NCI-H510A (cell line): ENCODE results near the gene CAVIN1.
"Not testable (repeated sequence)": the region's sequence is repeated elsewhere in the genome, so short reads cannot be mapped to it uniquely, and the experiment has no call there.

Source experiments
- DNase-seq: peaks from one replicate; lab custom pipeline; 2025; lab: John Stamatoyannopoulos, UW

Gene CAVIN1, protein sequence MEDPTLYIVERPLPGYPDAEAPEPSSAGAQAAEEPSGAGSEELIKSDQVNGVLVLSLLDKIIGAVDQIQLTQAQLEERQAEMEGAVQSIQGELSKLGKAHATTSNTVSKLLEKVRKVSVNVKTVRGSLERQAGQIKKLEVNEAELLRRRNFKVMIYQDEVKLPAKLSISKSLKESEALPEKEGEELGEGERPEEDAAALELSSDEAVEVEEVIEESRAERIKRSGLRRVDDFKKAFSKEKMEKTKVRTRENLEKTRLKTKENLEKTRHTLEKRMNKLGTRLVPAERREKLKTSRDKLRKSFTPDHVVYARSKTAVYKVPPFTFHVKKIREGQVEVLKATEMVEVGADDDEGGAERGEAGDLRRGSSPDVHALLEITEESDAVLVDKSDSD

GRCh38 chr17:42422958-42423712, at the start of gene CAVIN1:
TSS of gene CAVIN1 (minus strand) at chr17:42423256. CDS start at chr17:42423097, 159 bp downstream.
- no peak for DNase-seq

- DNase-seq = no peak
These were observed 44.8 kb upstream of the CAVIN1 start for GRCh38 chr17:42467889-42468288.

GRCh38 chr17:42463976-42464400, 40.9 kb upstream of the CAVIN1 start:
- DNase-seq = no peak

GRCh38 chr17:42460371-42460770, 37.3 kb upstream of the CAVIN1 start:
- DNase-seq = no peak

DNA sequence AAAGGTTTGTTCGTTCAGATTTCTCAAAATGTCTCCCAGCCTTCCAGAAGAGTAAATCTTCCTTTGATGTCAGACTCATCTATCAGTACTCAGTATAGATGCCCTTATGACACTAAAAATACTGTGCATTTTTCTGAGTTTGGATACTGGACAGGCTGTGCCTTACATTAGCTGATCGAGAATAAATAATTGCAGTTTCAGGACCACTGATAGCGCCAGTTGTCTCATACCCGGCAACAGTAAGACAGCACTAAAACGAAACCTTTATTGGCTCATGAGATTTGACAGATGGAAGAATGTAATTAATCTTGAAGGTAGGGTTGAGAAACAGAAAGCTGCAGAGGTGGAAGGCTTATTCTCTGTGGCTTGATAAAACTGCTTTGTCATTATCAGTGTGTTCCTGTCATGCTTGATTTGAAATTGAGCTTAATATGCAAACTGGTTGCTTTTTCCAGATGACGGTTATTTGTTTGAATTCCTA, 36.8 kb upstream of the CAVIN1 start:
- DNase-seq = no peak

- DNase-seq = peak; percentile 9
These were observed 36.3 kb upstream of the CAVIN1 start for GRCh38 chr17:42459256-42459800.

DNA sequence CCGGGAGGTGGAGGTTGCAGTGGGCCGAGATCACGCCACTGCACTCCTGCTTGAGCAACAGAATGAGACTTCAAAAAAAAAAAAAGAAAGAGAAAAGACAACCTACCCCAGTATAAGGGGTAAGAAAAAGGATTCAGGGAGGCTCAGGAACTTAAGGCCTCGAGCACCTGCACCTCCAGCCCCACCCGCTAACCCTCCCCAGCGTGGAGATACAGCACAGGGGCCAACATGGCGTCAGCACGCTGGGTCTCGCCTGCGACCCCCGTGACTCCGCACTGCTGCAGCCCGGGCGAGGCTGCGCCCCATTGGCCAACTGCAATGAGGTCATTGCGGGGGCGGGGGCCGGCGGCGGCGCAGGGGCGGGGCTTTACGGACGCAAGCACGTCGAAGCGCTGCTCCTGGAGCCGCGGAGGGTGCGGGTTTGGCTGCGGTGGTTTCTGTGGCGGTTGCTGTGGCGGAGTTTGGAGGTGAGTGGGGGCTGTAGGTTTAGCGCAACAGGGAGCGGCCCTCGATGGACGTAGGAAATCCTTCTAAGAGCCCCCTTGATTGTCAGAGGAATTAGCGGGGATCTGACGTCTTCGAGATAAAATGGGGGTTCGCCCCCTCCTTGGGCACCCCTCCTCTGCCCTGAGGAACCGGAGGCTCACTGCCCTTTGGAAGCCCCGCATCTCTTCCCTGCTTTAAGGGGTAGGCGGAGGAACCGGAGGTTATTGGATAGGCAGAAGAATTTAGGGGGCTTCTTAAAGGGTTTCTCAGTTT, 35.6 kb upstream of the CAVIN1 start, which contains the start of gene ATP6V0A1:
ATP6V0A1 (plus strand) TSS at position 382 of the 759 bp plus-strand sequence. CDS start 2,017 bp downstream, outside the sequence.
- peak; percentile 85 for DNase-seq

DNA sequence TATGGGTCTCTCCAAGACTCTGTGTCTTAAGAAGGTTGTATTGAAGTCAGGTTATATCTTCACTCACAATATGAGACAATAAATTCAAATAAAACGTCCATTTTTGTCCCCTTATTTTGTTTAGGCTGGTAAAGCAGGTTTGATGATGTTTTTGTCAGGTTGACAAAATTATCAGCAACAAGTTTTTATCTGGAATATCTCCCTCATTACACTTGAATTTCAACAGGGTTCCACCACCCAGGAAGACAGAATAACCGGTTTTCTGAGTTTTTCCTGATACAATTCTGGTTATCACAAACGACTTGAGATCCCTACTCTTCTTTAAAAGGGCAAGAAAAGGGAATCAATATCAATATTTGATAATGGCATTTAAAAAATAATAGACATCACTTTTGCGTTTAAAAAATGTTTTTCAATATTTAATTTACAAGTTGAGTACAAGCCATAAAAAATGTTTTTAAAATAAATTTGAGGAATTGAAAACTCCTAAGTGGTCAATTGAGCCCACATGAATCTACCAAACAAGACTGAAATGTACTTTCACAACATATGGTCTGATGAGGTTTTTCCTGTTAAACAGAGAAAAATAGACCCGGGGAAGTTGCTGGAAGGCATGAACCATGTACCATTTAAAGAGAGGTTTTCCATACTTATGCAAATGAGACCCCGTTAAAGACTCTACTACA, 34.2 kb upstream of the CAVIN1 start:
- no peak for DNase-seq

GRCh38 chr17:42456223-42457106, 33.4 kb upstream of the CAVIN1 start:
- DNase-seq = no peak

DNA sequence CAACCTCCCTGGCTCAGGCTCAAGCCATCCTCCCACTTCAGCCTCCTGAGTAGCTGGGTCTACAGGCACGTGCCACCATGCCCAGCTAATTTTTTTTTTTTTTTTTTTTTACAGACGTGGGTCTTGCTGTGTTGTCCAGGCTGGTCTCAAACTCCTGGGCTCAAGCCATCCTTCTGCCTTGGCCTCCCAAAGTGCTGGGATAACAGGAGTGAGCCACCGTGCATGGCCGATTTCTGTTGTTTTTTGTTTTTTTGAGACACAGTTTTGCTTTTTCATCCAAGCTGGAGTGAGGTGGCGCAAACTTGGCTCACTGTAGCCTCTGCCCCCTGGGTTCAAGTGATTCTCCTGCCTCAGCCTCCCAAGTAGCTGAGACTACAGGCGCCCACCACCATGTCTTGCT, 31.9 kb upstream of the CAVIN1 start:
- not testable (repeated sequence) for DNase-seq

DNA sequence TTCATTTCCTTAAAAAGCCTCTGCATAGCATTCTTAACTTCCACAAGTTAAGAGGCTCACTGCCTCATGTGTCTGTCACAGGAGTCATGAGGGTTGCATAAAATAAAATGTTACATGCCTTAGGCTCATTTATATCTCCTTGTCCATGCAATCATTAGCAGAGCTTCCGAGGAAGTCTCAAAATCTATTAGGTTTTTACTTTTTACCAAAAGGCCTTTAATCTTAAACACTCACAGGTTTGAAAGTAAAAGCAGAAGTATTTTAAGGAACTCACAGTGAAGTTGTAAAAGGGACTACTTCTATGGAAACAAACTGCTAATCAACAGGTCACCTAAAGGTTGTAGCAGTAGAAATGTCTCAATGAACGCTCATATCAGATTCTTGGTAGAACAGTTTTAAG, 30.4 kb upstream of the CAVIN1 start:
- DNase-seq = no peak

GRCh38 chr17:42451270-42451669, 28.2 kb upstream of the CAVIN1 start:
- DNase-seq = not testable (repeated sequence)

GRCh38 chr17:42449838-42450237, 26.8 kb upstream of the CAVIN1 start:
- DNase-seq = not testable (repeated sequence)

DNA sequence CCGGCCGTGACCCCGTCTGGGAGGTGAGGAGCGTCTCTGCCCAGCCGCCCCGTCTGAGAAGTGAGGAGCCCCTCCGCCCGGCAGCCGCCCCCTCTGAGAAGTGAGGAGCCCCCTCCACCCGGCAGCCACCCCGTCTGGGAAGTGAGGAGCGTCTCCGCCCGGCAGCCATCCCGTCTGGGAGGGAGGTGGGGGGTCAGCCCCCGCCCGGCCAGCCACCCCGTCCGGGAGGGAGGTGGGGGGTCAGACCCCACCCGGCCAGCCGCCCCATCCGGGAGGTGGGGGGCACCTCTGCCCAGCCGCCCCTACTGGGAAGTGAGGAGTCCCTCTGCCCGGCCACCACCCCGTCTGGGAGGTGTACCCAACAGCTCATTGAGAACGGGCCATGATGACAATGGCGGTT, 26.1 kb upstream of the CAVIN1 start:
- DNase-seq = not testable (repeated sequence)

- DNase-seq = no peak
These were observed 19.1 kb upstream of the CAVIN1 start for GRCh38 chr17:42442196-42442565.

GRCh38 chr17:42441371-42442195, 18.5 kb upstream of the CAVIN1 start:
- no peak for DNase-seq

DNA sequence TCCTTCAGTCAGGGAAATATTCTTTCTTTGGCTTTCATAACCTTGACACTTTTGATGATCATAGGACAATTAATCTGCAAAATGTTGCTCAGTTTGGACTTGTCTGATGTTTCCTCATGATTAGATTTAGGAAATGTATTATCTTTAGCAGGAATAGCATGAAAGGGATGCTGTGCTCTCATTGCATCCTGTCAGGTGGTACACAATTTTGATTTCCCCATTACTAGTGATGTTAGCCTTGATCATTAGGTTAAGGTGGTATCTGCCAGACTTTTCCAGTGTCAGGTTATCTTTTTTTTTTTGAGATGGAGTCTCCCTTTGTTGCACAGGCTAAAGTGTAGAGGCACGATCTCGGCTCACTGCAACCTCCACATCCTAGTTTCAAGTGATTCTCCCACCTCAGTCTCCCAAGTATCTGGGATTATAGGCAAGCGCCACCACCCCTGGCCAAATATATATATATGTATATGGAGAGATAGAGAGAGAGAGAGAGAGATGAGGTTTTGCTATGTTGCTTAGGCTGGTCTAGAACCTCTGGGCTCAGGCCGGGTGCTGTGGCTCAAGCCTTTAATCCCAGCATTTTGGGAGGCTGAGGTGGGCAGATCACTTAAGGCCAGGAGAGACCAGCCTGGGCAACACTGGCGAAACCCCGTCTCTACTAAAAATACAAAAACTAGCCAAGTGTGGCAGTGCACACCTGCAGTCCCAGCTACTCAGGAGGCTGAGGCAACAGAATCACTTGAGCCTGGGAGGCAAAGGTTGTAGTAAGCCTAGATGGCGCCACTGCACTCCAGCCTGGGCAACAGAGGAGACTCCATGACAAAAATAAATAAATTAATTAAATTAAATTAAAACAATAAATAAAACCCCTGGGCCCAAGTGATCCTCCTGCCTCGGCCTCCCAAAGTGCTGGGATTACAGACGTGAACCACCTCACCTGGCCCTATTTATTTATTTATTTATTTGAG, 15.8 kb upstream of the CAVIN1 start:
- DNase-seq = no peak

- no peak for DNase-seq
These were observed 13.3 kb upstream of the CAVIN1 start for GRCh38 chr17:42436391-42436790.
